EL (cell line): ENCODE measurements around the gene HEPN1.

Experiments used
- DNase-seq: peaks from one replicate; pipeline ENCODE4 v3.0.0-alpha.2; 2016

The HEPN1 gene

GRCh38 chr11:124918950-124919349 lies at the start of gene HEPN1:
TSS of gene HEPN1 (plus strand) at chr11:124919250.
- no peak for DNase-seq

DNA sequence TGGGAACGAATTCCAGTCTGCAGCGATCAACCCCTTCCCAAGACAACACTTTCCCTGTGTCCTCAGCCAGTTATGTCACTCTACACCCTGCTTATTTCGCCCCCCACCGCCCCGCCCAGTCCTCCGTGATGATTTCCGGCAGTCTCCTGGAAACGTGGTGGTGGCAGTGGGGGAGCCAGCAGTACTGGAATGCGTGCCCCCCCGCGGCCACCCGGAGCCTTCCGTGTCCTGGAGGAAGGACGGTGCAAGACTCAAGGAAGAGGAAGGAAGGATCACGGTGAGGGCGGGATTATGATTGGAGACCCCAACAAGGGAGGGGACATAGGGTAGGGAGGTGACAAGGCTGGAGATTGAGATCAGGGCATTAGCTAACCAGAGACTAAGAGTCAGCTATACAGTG lies 49.7 kb upstream of the HEPN1 start:
- no peak for DNase-seq

DNA sequence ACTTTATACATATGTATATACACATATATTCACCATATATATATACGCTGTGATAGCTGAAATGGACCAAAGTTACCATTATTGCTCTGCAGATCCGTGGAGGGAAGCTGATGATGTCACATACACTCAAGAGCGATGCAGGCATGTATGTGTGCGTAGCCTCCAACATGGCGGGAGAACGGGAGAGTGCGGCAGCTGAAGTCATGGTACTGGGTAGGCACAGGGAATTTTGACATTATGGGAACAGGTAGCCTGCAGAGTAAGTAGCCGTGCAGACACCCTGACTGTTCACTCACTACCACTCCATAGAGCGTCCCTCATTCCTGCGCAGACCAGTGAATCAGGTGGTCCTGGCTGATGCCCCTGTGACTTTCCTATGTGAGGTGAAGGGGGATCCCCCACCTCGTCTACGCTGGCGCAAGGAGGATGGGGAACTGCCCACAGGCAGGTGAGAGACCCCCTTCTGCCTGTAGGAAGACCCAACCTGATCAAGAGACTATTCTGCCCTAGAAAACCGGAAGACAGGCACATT lies 49.1 kb upstream of the HEPN1 start:
- no peak for DNase-seq

DNA sequence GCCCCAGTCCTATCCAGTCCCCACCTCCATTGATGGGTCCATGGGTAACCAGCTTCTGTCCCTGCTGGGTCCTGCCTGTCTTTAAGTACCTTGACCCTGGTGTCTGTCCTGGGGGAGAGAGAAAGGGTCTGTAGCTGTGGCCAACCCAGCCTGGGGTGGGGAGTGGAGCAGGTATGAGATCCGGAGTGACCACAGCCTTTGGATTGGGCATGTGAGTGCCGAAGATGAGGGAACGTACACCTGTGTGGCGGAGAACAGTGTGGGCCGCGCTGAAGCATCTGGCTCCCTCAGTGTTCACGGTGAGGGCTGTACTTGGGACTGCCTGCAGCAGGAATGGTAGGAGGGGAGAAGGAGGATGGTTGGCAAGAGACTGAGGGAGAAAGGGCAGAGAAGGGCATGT lies 48.6 kb upstream of the HEPN1 start:
- no peak for DNase-seq

DNA sequence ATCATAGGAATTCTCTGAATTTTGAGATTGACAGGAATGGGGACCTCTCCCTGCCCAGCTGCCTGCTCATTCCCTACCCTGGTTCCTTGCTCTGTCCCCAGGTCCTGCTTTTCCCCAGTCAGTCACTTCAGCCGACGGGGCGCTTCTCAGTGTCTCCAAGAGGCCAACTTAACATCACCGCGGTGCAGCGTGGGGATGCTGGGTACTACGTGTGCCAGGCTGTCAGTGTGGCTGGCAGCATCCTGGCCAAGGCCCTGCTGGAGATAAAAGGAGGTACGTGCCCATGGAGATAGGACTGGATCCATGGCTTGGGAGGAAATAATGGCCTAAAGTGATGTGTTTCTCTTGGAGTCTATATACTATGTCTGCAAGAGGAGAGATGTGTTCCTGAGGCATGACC lies 46.8 kb upstream of the HEPN1 start:
- no peak for DNase-seq

- no peak for DNase-seq
Observed at GRCh38 chr11:124872741-124873140, 46.3 kb upstream of the HEPN1 start.

DNA sequence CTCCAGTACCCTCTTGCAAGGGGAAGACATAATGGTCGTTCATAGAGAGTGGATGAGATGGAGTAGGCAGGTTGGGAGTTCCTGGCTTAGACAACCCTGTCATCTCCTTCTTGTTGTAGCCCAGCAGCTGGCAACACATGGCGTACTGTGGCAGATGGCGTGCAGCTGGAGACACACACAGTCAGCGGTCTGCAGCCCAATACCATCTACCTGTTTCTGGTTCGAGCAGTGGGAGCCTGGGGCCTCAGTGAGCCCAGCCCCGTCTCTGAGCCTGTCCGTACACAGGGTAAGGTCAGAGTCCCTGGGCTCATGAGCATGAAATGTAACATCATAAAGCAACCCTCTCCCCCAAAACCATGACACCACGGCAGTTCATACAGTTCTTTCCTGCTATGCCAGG lies 45.1 kb upstream of the HEPN1 start:
- DNase-seq: no peak

- no peak for DNase-seq
Observed at GRCh38 chr11:124874571-124875255, 44.3 kb upstream of the HEPN1 start.

DNA sequence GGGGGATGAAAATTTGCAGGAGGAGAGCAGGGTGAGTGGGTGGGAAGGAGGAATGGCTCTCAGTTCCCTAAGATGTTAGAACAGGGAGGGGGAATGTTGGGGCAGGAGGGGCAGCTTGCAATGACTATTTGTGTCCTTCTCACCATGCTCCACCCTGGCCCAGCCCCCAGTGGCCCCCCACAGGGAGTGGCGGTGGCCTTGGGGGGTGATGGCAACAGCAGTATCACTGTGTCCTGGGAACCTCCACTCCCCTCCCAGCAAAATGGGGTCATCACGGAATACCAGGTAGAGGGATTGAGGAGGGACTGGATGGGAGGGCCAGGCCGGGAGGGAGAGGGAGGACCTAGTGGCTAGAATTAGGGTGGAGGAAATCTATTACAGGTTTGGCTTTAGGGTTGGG lies 43.6 kb upstream of the HEPN1 start:
- no peak for DNase-seq

GRCh38 chr11:124875943-124876817 lies 42.9 kb upstream of the HEPN1 start:
- DNase-seq: peak; percentile 95

- DNase-seq: no peak
Observed at GRCh38 chr11:124876818-124877630, 42.0 kb upstream of the HEPN1 start.

DNA sequence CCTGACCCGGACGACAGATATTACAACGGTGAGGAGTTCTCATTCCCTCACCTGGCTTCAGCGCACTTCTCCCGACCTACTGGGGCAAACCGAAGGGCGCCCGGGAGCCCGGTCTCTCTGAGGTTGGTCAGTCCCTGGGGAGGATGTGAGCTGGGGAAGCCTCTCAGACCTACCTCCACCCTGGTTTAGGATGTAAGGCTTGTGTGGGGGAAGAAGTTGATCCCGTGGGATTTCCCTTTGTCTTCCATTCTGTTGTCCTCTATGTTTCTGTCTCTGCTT lies 41.5 kb upstream of the HEPN1 start:
- no peak for DNase-seq

DNA sequence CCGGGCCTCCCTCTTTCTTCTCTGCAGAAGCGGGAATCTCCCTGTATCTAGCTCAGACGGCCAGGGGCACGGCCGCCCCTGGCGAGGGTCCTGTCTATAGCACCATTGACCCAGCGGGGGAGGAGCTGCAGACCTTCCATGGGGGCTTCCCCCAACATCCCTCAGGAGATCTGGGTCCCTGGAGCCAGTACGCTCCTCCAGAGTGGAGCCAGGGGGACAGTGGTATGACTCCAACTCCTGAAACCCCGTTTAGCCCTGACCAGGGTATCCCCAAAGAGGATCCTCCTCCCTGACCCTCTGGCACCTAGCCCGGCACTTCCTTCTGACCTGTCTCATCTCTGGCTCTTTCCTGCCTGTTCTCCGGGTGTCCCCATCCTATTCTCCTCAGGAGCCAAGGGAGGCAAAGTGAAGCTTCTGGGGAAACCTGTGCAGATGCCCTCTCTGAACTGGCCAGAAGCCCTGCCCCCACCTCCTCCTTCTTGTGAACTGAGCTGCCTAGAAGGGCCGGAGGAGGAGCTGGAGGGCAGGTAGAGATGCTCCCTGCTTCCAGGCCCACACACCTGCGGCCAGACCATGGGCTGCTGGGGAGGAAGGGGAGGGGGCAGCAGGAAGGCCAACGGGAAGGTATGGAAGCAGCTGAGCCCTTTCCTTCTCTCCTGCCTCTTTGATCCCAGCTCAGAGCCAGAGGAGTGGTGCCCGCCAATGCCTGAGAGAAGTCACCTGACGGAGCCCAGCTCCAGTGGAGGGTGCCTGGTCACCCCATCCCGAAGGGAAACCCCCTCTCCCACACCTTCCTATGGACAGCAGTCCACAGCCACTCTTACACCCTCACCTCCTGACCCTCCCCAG lies 40.9 kb upstream of the HEPN1 start:
- no peak for DNase-seq

GRCh38 chr11:124878759-124879492 lies 40.1 kb upstream of the HEPN1 start:
- DNase-seq: no peak

DNA sequence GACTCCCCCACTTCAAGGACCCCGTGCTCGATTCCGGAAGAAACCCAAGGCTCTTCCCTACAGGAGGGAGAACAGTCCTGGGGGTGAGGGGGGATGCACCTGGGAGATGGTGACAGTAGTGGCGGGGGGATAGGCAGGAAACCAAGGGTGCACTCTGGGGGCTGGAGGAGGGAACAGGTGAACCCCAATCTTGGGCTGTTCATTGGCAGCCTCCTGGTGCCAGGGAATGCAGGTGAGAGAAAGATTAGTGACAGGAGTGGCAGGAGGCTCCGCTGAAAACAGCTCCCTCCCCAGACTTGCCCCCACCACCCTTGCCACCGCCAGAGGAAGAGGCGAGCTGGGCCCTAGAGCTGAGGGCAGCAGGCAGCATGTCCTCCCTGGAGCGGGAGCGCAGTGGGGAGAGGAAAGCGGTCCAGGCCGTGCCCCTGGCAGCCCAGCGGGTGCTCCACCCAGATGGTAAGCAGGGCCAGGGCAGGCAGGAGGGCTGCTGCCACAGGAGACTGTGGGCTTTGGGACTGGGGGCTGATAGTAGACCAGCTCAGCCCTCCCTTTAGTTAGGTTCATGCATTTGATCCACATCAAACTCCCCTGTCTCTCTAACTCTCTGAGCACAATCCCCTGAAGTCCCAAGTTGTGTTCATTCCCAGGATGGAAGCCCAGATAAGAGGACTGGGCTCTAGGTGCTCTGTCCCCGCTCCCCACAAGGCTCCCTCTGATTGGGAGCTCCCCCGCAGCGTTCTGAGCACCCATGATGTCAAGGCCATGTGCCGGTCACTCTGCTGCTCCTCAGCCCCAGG lies 39.4 kb upstream of the HEPN1 start:
- DNase-seq: no peak

DNA sequence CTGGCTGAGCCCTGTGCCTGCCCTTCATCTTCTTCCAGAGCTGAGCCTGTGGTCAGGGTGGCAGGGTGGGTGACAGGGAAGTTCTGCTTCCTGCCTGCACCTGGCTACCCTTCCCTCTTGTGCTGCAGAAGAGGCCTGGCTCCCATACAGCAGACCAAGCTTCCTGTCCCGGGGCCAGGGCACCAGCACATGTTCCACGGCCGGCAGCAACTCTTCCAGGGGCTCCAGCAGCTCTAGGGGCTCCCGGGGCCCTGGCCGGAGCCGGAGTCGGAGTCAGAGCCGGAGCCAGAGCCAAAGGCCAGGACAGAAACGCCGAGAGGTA lies 38.8 kb upstream of the HEPN1 start:
- DNase-seq: no peak

DNA sequence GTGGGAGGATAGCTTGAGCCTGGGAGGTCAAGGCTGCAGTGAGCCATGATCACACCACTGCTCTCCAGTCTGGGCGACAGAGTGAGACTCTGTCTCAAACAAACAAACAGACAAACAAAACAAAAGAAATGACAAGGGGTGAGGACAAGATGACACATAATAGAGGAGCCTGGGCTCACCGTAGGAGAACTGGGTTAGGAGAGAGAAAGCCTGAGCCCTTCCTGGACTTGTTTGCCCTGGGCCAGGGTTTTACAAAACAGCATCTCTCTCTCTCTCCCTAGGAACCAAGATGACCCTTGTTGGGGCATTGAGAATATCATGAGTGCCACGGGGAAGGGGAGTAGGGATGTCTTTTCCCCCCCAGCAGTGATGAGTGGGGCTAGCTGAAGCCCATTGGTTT lies 38.1 kb upstream of the HEPN1 start:
- DNase-seq: no peak

DNA sequence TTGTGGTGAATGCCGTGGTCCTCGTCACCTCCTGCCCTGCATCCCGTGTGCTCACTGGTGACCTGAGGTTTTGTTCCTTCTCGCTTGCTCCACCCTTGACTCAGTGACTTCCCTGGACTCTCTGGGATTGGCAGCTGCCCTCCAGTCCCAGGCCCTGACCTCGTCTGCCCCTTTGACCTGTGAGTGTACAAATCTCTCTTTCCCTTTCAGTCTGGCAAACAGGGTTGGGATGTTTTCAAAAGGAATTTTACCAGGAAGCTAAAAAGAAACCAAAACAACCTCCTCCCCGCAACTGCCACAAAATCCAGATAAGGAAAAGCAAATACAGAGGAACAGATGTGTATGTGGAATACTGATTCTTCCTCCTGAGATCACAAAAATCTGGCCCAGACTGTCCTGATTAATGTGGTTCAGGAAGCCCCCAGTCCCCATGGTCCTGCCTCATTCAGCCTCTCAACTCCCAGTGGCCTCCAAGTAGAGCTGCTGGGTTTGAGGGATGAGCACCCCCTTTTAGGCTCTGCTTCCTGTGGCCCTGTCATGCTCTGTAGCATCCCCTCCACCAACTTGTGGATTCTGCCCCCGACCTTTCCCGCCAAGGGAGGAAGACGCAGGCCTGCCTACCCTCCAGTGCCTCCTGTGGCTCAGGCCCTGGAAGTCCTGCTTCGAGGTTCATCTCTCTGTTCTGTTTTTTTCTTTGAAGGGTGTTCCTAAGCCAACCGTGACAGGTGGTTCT lies 36.5 kb upstream of the HEPN1 start:
- DNase-seq: no peak

DNA sequence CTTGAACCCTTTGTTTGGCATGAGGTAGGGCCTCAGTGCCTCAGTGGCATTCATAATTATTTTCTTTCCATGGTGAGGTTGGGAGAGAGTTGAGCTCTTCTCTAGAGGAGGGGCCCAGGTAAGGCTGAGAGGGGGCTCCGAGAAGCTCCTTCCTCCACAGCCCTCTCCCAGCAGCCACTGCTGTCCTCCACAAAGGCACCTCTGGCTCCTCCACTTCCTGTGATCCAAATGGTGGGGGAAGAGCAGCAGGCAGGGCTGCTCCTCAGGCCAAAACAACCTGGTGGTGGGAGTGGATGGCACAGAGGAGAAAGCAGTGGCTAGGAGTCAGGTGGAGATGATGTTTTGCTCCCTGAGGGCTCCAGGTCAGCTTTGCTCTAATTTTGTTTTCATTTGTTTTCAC lies 34.7 kb upstream of the HEPN1 start:
- DNase-seq: no peak

DNA sequence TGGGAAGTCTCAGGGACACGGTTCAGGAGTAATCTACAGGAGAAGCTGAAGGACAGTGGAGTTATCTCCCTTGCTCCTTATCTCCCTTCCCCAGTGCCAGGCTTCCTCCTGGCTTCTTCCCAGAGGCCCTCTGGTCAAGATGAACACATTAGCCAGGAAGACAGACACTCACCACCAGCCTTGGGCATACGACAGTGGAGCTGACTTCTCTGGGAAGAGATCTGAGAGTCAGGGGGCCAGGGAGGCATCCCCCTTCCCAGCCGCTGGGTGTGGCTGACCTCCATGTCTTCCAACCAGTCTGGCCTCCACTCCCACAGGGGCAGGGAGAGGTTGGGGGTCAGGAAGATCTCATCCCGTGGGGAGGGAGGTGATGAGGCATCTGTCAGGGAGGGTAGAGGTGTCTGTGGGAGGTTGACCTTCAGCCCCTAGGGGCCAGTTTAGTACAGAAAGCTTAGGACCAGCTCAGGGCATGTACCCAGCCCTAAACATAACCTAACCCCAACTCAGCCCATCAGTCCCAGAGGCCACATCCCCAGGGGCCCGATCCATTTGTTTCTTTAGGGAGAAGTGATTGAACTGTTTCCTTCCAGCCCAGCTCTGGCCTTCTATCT lies 34.1 kb upstream of the HEPN1 start:
- DNase-seq: no peak
